Right lobe of liver (tissue), 6 donors: Measurements from ENCODE around the gene PTPRN2. TPM values are rescaled to one million over a fixed set of nuclear protein-coding genes. Genes with fewer than 3 reads are reported as not detected.

ENCODE experiments used
- ATAC-seq, 4 donors: fragments of 200-7000 bp; cut with Tn5 transposase; one replicate each; pipeline ENCODE4 v1.9.1; 2020; ENCODE audit warnings: mild to moderate bottlenecking in 4 of 4, moderate library complexity in 4 of 4
- DNase-seq, 3 donors: peaks; one replicate each; pipeline ENCODE4 v3.0.0-alpha.2; 2020
- H3K27ac ChIP-seq, 3 donors: fragments of 200-600 bp; one replicate each; pipeline ENCODE4 v1.8.0; 2022
- H3K27me3 ChIP-seq, 2 donors: fragments of 200-600 bp; one replicate each; pipeline ENCODE4 v1.8.0; 2022
- H3K36me3 ChIP-seq, 4 donors: fragments of 200-600 bp; sonication (generic) in 1 of 4; one replicate each; pipeline versions ENCODE4 v1.5.1 to v1.8.0; 2017 to 2022; ENCODE audit warnings: control low read depth in 1 of 4
- H3K4me1 ChIP-seq, 4 donors: fragments of 200-600 bp; sonication (generic) in 1 of 4; one replicate each; pipeline versions ENCODE4 v1.5.1 to v1.8.0; 2017 to 2022; ENCODE audit warnings: control low read depth in 1 of 4
- H3K4me3 ChIP-seq, 3 donors: fragments of 200-600 bp; one replicate each; pipeline ENCODE4 v1.8.0; 2022
- H3K9me3 ChIP-seq, 4 donors: fragments of 200-600 bp; sonication (generic) in 1 of 4; one replicate each; pipeline versions ENCODE4 v1.5.1 to v1.8.0; 2017 to 2022; ENCODE audit warnings: control low read depth in 1 of 4
- POLR2A ChIP-seq: fragments of 450-650 bp; IDR thresholded peaks from one replicate; pipeline ENCODE4 v1.6.1; 2017; ENCODE audit warnings: antibody characterized with exemption, mild to moderate bottlenecking
- WGBS: methylation state at CpG from one replicate; pipeline ENCODE4 v1.1.6; 2018; ENCODE audit warnings: low coverage, low lambda C conversion rate; ENCODE audit not compliant: insufficient coverage; ENCODE audit errors: missing lambda C conversion rate; 5-methylcytosine and 5-hydroxymethylcytosine counted together
- intact Hi-C, 2 donors: fragments of 100-400 bp; cut with DNase I; formaldehyde crosslinking; loops; one replicate each; pipeline versions ENCODE4 v1.11.2 to v1.14.1; 2022
- total RNA-seq, 6 experiments: library from RNA; depleted of rRNA in 2 of 6; stranded (reverse); fragments of >200 nt in 2 of 6; fragmentation: NEBNext Ultra II Directional in 3 of 6; extraction: Animal tissue kit (Norgen Biotek cat#: 25700) in 3 of 6; gene quantifications; one replicate each; pipeline versions ENCODE4 v1.1.0 to v1.2.4, GENCODE V29; 2016 to 2023
- TF ChIP-seq, protein P1 (sequence below), 4 donors: fragments of 200-600 bp in 3 of 4; fragments of 450-650 bp in 1 of 4; IDR thresholded peaks; one replicate each; pipeline versions ENCODE4 v1.5.1 to v1.8.0; 2016 to 2022; ENCODE audit warnings: antibody characterized with exemption in 4 of 4, mild to moderate bottlenecking in 2 of 4
- donor health status: DM: no; HTN: yes; CAD: no.
- donor health status: DM: no; HTN: no; CAD: no.
- donor health status: DM: no; HTN: no; CAD: no.
- donor health status: DM: no; HTN: yes; CAD: no.
- donor health status: DM: no; HTN: yes; CAD: no.

The PTPRN2 gene
- total RNA-seq, 6 experiments from 2014 or later: 0.15 to 0.87 (median 0.67) TPM

DNA sequence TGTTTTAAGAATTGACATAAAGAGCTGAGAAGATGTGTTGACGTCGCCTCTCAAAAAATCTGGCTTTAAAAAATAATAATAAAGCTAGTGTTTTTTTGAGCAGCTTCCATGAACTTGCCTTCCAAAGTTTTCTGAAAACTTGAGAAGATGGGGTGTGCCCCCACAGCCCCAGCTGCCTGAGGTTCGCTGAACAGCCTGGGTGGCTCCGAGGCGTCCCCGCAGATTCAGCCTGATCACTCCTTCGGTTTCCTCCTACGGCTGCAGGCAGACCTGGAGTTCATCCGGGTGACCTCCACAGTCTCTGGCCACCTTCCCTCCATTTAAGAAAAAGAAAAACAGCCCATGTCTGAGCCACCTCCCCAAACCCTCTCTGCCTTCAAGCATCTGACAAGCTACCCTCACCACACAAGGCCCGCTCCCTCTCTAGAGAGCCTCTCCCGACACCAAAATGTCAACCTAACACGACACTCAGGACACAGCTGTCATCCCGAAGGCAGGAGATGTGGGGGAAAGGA, 177.8 kb downstream of the PTPRN2 start:
- 43% methylated on average over 5 of the region's 13 CpGs for WGBS
- no peak for TF ChIP-seq POLR2A
- TF ChIP-seq, protein P1, sequence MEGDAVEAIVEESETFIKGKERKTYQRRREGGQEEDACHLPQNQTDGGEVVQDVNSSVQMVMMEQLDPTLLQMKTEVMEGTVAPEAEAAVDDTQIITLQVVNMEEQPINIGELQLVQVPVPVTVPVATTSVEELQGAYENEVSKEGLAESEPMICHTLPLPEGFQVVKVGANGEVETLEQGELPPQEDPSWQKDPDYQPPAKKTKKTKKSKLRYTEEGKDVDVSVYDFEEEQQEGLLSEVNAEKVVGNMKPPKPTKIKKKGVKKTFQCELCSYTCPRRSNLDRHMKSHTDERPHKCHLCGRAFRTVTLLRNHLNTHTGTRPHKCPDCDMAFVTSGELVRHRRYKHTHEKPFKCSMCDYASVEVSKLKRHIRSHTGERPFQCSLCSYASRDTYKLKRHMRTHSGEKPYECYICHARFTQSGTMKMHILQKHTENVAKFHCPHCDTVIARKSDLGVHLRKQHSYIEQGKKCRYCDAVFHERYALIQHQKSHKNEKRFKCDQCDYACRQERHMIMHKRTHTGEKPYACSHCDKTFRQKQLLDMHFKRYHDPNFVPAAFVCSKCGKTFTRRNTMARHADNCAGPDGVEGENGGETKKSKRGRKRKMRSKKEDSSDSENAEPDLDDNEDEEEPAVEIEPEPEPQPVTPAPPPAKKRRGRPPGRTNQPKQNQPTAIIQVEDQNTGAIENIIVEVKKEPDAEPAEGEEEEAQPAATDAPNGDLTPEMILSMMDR (IDR thresholded peaks at IDR 0.05): no peak

DNA sequence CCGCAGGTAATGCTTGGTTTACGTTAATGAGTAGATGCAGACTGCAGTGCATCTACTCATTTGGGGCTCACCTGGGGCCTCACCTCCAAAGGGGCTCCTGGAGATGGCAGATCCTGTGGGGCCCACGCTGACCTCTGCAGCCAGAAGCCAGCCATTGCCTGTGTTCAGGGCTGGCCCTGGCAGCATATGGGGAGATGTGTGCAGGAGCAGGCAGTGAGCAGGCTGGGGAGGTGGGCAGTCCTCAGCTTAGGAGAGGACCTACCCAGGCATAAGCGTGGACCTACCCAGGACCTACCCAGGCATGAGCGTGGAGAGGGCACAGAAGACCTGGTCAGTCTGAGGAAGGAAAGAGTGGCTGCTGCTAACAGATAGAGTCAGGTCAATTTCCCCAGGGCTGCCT, 178.5 kb downstream of the PTPRN2 start:
- no peak overlapping the region for H3K27ac ChIP-seq
- no peak overlapping the region for H3K4me3 ChIP-seq
- DNase-seq: no peak
- no peaks in the 10 kb centered on the region for H3K36me3 ChIP-seq
- no peak for TF ChIP-seq POLR2A
- TF ChIP-seq, protein P1 (IDR thresholded peaks at IDR 0.05): no peak
- peak in 1 of 4 donors; percentile 35 for ATAC-seq
- 80% methylated on average over 5 of the region's 5 CpGs for WGBS
- intact Hi-C loops: no loop called here
- no peaks in the 10 kb centered on the region for H3K27me3 ChIP-seq
- no peaks in the 10 kb centered on the region for H3K4me1 ChIP-seq
- H3K9me3 ChIP-seq: no peaks in the 10 kb centered on the region

More for the DNA sequence above, 177.8 kb downstream of the PTPRN2 start:
- H3K4me3 ChIP-seq: no peak overlapping the region
- no peak overlapping the region for H3K27ac ChIP-seq
- intact Hi-C loops: no loop called here
- ATAC-seq (no peak), DNase-seq (no peak)
- no peaks in the 10 kb centered on the region for H3K4me1 ChIP-seq
- H3K9me3 ChIP-seq: no peaks in the 10 kb centered on the region
- no peaks in the 10 kb centered on the region for H3K27me3 ChIP-seq
- no peaks in the 10 kb centered on the region for H3K36me3 ChIP-seq

DNA sequence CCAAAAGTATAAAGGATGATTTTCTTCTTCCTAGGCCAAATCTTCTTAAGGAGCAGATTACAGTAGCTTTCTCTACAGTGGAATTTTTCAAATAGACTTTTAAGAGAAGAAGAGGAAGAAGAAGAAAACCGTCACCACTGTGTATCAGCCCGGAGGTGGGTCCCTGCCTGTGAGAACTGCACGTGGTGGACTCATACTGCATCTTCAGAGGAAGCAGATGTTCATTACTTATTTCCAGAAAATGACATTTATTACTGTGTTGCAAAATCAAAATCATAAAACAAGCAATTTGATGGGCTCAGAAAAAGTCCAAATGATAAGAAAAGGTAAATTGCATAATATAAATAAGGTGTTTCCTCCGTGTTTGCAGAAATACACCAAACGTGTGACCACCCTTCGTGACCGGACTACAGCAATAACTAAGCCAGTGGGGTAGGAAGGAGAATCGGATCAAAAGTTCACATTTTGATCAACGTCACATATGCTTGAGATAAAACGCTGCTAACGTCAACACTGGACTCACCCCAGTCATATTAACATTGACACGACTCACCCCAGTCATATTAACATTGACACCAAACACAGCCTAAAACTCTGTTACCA, 179.2 kb downstream of the PTPRN2 start:
- 33% methylated on average over 12 of the region's 12 CpGs for WGBS
- no peak overlapping the region for H3K27ac ChIP-seq

DNA sequence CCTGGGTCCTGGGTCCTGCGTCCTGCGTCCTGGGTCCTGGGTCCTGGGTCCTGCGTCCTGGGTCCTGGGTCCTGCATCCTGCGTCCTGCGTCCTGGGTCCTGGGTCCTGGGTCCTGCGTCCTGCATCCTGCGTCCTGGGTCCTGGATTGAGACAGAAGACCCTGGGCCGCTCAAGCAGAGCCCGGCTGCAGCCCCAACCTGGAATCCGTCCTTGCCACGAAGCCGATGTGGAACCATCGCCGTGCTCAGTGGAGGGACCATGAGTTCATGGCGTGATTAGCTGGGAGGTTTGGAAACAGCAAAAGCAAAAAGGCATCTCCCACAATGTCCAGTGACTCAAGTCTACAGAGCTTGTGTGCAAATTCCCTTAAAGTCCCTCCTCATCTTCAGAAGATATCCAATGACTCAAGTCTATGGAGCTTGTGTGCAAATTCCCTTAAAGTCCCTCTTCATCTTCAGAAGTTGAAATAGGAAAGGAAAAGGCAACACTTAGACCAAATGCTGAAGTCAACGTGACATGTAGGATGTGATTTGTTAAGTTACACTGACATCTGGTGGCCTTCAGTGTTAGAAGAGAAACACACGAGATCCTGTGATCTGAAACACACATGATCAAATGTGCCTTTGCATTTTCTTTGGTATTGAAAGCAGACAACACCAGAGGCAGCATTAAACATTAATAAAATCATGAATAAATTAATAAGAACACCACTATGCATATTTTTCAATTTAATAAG, 179.9 kb downstream of the PTPRN2 start:
- Histone ChIP-seq H3K36me3 (no peaks in the 10 kb centered on the region), H3K9me3 (no peaks in the 10 kb centered on the region), H3K4me3 (no peak overlapping the region), H3K4me1 (no peaks in the 10 kb centered on the region), H3K27me3 (no peaks in the 10 kb centered on the region), H3K27ac (no peak overlapping the region)
- ATAC-seq: peak in 3 of 4 donors; percentile 44 to 59 (median 57)
- DNase-seq: peak in 1 of 3 donors; percentile 37
- WGBS: 21% methylated on average over 4 of the region's 17 CpGs
- no peak for TF ChIP-seq POLR2A
- TF ChIP-seq, protein P1 (IDR thresholded peaks at IDR 0.05): peak; percentile 32 to 46 (median 42)
- intact Hi-C loops: no loop called here

More for the DNA sequence above, 179.2 kb downstream of the PTPRN2 start:
- ATAC-seq: no peak
- no peaks in the 10 kb centered on the region for H3K4me1 ChIP-seq
- DNase-seq: no peak
- TF ChIP-seq, protein P1 (IDR thresholded peaks at IDR 0.05): no peak
- TF ChIP-seq POLR2A: no peak
- no peak overlapping the region for H3K4me3 ChIP-seq
- intact Hi-C loops: no loop called here
- H3K27me3 ChIP-seq: no peaks in the 10 kb centered on the region
- no peaks in the 10 kb centered on the region for H3K9me3 ChIP-seq
- no peaks in the 10 kb centered on the region for H3K36me3 ChIP-seq
